Measurements from ENCODE around the gene TYMS.
A peak's percentile ranks its signal among the peaks of the same experiment; 100 is the strongest.
"Not testable (repeated sequence)": the region's sequence is repeated elsewhere in the genome, so short reads cannot be mapped to it uniquely, and the experiment has no call there.

Gene TYMS

DNA sequence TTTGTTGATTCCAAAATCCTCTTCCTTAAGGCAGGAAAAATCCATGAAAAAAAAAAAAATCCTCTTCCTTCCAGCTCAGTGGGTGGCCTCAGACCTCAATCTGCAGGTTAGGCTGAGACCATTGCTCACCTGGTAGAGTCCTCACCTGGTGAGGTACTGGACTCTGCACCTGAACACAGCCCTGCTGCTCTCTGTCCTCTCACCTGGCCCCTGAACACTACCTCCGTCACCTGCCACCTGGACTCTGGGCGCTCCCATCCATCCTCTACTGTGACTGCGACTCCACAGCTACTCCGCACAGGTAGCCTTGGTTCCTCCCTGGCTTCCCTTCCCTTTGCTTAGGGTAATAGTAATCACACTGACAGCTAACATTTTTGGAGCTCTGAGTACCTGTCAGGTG lies 22.1 kb downstream of the TYMS start:
- DNase-seq: no peak

DNA sequence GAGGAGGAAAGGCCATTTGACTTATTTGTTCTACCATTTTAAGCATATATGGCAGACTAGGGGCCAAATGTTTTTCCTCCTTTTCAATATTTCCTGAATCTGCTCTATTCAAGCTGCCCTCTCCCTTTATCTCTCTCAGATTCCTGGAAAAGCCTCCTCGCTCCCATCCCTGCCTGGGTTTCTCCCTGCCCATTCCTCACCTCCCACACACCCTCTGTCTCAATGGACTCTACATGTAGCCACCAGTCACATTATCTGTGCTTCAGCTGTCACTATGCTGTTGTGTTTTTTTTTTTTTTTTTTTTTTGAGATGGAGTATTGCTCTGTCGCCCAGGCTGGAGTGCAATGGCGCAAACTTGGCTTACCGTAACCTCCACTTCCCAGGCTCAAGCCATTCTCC lies 22.9 kb downstream of the TYMS start:
- no peak for DNase-seq

DNA sequence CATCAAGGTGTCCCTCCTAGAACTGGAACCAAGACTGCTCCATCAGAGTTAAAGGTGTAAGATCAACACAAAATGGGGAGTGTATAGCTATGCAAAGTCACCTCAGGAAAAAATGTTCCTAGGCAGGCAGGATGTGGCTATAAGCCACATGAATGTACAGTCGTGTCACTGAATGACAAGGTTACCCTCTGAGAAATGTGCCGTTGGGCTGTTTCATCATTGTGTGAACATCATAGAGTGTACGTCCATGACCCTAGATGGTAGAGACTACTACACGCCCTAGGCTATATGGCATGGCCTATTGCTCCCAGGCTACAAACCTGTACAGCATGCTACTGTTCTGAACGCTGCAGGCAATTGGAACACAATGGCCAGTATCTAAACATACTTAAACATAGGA lies 24.5 kb downstream of the TYMS start:
- DNase-seq: no peak

DNA sequence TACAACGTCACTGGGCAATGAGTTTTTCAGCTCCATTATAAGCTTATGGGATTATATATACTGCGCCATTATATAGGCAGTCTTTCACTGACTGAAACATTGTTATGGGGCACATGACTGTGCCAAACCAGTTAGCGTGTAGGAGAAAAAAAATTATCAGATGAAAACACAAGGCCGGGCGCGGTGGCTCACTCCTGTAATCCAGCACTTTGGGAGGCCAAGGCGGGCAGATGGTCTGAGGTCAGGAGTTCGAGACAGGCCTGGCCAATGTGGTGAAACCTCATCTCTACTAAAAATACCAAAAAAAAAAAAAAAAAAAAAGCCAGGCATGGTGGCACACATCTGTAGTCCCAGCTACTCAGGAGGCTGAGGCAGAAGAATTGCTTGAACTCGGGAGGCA lies 25.0 kb downstream of the TYMS start:
- not testable (repeated sequence) for DNase-seq

DNA sequence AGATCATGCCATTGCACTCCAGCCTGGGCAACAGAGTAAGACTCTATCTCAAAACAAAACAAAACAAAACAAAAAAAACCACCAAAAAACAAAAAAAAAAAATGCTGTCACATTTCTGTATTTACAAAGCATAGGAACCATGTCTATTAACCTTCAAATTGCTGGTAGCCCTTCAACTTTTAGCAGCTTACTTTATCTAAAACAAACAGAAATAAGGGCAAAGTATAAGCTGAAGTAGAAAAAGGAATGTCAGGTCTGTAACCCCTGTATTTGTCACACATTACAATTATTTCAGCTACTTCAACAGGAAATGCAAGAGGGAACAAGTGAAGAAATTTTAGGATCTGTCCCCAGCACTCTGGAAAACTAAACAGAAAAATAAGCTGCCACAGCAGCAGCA lies 25.4 kb downstream of the TYMS start:
- DNase-seq: no peak

DNA sequence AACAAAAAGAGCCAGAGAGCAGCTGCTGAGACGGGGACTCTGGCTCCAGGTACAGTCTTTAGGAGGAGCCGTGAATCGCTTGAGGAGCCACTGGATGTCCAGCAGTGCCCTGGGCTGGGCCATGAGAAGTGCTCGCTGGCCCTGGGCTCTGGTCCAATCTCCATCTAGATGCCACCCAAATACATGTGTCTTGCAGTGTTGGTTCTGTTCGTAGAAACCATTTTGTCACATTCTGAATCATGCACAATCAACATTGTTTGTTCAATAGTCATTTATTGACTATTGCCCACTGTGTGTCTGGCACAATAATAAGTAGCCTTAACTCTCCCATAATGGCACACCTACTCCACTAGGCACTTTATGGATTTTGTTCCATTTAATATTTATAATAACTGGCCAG lies 26.1 kb downstream of the TYMS start:
- DNase-seq: no peak

DNA sequence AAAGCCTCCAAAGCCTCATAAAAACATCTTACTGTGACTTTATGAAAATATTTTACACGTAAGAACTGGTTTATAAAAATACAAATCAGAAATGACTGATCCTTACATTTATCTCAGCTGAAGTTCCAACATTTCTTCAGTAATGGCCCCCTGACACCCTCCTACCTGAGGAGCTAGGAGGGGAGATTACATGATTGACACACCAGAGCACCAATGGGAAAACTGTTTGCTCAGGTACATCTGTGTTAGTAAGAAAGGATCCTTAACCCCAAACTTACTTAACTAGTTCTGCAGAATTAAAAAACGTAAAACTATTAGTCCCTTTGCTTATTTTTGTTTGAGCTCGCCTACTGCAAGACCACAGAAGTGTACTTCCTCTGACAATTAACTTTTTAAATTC lies 28.0 kb downstream of the TYMS start:
- no peak for DNase-seq

DNA sequence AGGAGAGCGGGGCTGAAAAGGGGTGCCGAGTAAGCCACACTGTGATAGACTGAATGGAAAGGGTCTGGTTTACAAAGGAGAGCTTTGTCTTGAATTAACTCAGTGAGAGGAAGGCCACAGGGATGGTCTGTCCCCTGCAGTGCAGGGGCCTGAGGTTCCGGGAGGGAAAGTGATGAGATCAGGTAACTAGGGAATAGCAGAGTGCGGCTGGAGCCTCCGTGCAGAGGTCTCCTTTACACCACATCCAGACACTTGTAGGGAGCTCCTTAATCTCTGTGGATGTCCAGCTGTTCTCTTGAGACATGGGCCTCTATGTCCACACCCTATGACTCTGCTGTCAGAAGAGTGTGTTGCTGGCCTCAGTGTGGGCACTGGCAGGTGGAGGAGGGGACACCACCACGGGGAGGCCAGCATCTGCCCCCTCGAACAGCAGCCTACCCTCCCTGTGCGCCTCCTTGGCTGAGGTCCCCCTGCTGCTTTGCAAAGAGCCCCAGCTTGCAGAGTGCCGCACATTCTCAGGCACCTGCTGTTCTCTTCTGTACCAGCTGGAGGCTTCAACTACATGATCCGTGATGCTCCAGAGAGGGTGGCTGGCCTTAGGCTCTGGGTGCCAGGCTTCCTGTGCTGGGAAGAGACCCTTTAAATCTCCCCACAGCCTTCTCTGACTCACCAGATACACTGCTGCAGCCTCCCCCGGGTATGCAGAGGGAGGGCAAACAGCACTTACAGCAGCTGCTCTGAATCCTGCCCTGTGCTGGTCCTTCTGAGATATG lies 29.1 kb downstream of the TYMS start:
- DNase-seq: no peak

DNA sequence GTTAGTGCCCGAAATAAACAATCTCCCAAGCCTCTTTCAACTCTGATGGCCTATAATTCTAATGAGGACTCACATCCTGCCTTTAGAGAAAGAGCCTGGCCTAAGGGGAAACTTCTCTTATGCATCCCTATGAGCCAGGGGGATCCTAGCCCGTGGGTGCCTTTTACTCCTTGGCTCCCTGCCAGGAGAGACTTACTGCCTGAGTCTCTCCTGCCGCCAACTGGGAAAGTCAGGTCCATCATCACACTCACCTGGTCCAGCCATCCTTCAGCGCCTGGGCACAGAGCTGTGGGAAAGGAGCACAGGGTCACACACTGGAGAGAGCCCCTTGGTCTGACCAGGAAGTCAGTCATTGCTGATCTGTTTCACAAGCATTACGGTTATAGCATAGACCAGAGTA lies 30.9 kb downstream of the TYMS start:
- no peak for DNase-seq

DNA sequence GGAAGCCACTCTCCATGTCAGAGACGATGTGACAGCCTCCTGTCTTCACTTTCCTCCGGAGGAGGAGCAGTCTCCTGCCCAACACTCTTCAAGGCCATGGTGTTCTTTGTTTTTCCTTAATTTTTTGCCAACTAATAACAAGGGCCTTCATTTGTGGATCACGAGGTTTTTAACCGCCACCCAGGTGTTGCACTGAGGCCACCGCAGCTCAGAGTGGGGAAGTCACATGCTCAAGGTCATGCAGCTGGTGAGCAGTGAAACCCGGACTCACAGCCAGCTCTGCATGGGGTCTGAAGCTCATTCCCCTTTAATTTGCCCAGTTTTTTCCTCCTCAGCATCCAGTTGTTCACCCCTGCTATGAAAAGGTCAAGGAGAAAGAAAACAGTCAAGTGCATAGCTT lies 35.4 kb downstream of the TYMS start:
- DNase-seq: no peak

DNA sequence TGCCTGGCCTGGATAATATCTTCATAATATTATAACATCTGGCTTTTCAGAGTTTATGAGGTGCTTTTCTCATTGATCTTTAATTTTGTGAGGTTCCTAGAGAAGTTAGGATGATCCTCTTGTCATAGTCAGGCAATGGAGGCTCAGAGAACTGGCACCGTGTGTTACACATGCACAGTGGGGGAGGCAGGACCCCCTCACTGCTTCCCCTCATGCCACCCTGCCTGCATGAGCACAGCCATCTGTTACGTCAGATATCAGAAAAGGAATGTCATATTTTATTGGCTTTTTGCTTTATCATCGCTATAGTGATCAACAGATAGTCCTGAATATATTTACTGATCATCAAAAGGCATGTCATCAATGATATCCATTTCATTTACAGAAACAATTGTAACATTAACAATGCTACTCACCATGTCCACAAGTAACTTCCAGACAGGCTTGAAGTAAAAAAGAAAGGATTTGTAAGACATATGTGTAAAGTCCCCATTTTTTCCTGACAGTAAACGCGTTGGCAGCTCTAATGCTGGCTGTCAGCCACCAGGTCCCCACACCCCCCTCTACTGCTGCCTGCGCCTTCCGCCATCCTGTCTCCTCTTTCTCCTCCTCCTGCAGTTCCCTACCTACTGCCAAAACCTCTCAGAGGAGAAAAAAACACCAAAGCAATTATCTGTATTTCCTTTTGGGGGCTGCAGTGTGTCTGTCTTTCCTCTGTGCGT lies 36.2 kb downstream of the TYMS start:
- DNase-seq: no peak

DNA sequence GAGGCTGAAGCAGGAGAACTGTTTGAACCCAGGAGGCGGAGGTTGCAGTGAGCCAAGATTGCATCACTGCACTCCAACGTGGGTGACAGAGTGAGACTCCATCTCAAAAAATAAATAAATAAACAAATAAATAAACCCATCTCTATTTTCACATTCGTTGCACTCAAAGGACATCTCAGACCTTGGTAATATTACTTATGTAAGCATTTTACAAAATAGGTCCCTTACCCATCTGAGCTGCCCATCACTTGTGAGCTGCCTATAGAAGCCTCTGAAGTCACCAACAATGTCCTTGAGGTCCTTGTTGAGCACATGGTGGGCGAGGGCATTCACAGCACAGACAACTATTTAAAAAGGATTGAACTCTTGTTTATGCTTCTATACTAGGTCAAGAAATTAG lies 39.6 kb downstream of the TYMS start:
- DNase-seq: no peak

DNA sequence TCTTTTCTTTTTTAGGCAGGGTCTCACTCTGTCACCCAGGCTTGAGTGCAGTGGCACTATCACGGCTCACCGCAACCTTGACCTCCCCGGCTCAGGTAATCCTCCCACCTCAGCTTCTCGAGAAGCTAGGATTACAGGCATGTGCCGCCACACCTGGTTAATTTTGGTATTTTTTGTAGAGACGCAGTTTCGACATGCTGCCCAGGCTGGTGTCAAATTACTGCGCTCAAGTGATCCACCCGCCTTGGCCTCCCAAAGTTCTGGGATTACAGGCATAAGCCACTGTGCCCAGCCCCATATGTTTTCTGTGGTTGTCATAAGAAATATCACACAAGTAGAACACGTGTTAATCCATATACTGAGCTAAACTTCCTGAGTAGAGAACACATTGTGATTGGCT lies 40.3 kb downstream of the TYMS start:
- DNase-seq: no peak

DNA sequence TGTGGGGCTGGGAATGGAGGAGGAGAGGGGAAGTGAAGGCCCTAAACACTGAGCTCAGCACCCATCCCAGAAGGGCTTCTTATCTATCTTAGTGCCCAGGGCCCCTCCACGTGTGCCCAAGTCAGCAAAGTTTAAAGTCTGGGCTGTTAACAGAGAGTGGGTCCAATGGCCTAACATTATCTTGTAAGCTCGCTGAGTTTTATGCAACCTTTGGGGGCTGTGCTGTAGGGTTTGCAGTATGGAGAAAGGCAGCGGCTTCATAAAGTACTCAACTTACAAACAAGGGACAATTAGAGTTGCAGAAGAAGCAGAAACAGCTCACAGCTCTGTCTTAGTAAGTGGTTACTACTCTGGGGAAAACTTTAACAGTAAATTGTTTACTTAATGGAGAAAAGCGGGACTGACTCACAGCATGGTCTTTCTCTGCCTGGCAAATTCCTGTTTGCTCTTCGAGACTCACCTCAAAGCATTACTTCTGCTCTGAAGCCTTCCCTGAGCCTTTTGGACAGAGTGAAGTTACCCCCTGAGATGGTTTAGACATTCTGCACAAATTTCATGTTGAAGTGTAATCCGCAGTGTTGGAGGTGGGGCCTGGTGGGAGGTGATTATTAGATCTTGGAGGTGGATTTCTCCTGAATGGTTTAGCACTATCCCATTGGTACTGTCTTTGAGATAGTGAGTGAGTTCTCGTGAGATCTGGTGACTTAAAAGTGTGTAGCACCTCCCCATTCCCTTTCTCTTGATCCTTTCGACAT lies 45.9 kb downstream of the TYMS start:
- DNase-seq: no peak

DNA sequence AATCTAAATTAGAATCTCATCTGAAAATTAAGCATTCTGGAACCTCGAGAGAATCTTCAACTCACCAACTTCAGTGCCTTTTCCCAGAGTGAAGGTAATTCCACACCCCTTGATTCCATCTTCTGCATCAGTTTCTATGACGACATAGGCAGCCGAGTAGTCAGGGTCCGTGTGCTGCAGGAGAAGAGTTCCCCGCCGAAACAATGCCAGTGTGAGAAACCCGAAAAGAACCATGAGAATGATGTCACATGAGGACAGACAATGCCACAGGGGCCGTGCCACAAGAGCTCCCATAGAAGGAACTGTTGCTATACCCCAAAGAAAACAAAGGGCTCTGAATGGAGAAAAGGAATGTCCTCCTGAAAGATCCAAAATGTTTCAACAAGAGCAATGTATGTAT lies 49.0 kb downstream of the TYMS start:
- no peak for DNase-seq

DNA sequence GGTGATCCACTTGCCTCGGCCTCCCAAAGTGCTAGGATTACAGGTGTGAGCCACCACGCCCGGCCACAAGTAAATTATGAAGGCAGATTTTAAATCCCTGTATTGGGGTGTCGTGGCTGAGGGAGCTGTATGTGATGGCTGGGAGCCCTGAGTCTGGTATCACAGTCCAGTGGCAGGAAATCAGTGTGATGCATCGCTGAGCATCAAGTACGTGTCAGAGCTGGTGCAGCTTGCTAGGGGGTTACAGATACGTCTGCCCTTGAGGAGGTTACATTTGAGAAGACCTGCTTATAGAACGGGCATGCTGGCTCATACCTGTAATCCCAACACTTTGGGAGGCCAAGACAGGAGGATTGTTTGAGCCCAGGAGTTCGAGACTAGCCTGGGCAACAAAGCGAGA lies 50.6 kb downstream of the TYMS start:
- DNase-seq: no peak

DNA sequence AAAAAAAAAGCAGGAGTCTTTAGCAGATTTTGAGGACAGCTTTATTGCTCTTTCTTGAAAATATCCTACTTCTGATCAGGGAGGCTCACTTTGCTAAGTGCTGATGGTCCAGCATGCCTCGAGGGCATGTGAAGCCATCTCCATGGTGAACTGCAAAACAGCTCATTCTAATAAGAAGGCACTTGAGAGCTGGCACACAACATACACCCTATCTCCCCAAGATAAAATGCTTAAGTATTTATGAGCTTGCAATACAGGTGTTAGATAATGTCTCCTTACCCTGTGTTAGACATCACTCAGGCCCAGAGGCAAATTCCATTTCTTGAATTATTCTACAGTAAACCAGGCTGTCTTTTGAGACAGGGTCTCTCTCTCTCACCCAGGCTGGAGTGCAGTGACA lies 52.3 kb downstream of the TYMS start:
- no peak for DNase-seq

DNA sequence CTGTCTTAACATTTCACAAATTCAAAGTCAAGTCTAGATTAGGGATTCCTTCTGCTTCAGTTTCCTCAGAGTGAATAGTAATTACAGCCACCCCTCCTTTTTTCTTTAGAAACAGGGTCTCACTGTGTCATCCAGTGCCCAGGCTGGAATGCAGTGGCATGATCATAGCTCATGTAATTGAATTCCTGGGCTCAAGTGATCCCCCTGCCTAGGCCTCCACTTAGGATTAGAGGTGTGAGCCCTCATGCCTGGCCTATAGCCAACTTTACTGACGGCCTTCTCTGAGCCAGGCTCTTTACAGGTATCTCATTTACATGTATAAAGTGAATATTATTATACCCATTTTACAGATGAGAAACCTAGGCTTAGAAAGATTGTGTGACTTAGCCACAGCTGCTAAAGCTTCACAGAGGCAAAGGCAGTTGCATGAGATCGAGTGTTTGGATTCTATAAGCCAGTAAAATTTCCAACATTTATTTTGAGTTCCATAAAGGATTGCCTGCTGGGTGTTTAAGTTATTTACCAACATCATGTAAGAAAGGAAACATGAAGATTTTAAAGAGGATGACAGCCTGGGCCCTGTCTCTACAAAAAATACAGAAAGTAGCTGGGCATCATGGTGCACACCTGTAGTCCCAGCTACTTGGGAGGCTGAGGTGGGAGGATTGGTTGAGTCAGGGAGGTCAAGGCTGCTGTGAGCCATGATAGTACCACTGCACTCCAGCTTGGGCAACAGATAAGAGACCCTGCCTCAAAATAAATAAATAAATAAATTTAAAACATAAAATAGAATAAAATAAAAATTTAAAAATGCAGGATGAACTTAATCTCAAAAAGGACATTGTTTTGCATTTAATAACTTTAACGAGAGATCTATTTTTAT lies 53.2 kb downstream of the TYMS start:
- DNase-seq: no peak

DNA sequence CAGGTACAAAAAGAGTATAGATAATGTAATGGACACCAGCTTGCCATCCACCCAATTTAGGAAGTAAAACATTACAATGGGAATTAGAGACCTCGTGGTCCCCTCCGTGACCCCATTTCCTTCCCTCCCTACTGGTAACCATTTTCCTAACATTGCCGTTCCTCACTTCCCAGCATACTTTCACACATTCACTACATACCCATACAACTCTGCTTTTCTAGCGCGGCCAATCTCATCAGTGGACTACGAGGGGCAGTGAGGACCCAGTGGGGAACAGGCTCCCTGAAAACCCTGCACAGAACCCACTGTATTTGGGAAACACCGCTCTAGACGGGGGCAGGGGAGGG lies 53.8 kb downstream of the TYMS start:
- no peak for DNase-seq

DNA sequence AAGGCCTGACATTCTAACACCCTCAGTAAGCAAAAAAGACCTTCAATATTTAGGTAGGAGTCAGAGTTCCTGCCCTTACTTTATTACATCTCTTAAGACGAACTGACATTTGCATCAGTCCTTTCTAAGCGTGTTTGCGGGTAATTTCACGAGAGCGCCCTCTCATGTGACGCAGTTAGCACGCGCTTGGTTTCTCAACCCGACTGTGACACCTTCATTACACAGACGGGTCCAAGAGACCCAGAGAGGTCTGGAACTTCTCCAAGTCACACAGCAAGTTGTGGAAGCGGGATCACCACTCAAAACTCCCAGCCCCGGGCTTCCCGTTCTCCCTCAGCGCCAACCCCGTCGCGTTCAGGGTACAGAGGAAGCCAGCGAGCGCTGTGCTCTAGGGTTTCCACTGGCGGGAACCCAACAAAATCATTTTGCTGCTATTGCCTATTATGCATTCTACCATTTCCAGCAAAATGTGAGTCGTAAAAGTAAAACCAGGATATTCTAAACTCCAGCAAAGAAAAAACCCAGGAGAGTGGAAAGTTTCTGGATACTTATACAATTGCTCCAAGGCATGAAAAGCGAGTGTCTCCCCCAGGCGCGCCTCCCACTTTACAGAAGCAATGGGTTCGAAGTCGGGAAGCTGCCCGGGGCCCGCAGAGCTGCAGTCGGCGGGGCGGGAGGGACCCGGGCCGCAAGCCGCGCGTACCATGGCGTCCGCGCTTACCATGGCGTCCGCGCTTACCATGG lies 54.4 kb downstream of the TYMS start:
- DNase-seq: peak; percentile 51

DNA sequence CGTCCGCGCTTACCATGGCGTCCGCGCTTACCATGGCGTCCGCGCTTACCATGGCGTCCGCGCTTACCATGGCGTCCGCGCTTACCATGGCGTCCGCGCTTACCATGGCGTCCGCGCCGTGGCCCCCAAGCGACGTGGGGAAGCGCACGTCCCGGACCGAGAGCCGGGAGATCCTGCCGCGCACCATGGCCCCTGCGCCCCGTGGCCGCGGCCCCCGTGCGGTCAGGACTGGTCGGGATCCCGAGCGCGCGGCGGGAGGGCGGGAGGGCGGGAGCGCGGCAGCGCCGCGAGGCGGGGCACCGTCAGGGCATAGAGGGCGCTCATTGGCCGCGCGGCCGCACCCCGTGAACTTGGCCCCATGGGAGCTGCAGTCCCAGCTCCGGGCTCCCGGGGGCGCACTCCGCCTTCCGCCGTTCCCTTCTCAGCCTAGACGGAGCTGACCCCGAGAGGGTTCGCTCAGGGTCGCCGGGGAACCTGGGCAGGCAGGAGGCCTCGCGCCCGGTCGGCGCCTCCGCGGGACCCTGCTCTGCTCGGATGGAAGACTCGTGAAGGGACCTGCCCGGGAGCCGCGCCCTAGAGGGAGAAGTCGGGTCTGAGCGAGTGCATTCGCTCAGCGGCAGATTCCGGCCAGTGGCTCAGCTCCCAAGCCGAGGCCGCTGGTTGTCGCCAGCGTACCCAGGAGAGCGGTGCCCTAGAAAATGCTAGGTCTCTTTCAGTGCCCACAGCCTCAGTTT lies 55.1 kb downstream of the TYMS start, which contains the start of gene ENOSF1:
ENOSF1 (minus strand) TSS at position 230 of the 734 bp plus-strand sequence; CDS start at position 187, 43 bp downstream.
- DNase-seq: no peak

DNA sequence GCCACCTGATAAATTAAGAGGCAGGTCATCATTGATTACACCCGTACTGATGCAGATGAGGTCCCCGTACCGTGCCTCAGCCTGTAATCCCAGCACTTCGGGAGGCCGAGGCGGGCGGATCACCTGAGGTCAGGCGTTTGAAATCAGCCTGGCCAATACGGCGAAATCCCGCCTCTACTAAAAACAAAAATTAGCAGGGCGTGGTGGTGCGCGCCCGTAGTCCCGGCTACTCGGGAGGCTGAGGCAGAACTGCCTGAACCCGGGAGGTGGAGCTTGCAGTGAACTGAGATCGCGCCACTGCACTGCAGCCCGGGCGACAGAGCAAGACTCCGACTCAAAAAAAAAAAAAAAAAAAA lies 55.7 kb downstream of the TYMS start:
- no peak for DNase-seq

Measured in NCI-H748 treated with DMSO at 0.1 percent for 48 hours (cell line).